SK-N-SH (cell line): Measurements from ENCODE around the gene CCT4. TPM values are rescaled to one million over a fixed set of nuclear protein-coding genes. Genes with fewer than 3 reads are reported as not detected.
A peak's percentile ranks its signal among the peaks of the same experiment; 100 is the strongest.

Experiments
- CTCF ChIA-PET: fragments of 300-600, 350-600 bp; formaldehyde crosslinking; extraction: SDS; loops from one replicate; lab custom pipeline; 2021; lab: Yijun Ruan, JAX
- POLR2A ChIA-PET: fragments of 350-600 bp; sonication (Branson Sonifier 250); formaldehyde crosslinking; extraction: SDS; loops from one replicate; lab custom pipeline; 2020; ENCODE audit warnings: antibody characterized with exemption, inconsistent platforms; lab: Yijun Ruan, JAX
- DNase-seq: peaks from one replicate; pipeline ENCODE4 v3.0.0; 2012
- H2AFZ ChIP-seq: fragments of 200-600 bp; sonication (generic); 2 replicates; pipeline ENCODE4 v1.8.1; 2016; ENCODE audit warnings: antibody characterized with exemption, mild to moderate bottlenecking, low read depth
- H3F3A ChIP-seq: fragments of 200-600 bp; sonication (generic); replicated peaks from 2 replicates; pipeline ENCODE3; 2016; ENCODE audit warnings: antibody characterized with exemption, mild to moderate bottlenecking; ENCODE audit not compliant: insufficient read depth
- H3K27ac ChIP-seq, 2 experiments: fragments of 200-500 bp in 1 of 2; fragments of 200-600 bp in 1 of 2; sonication (Bioruptor generic) in 1 of 2; sonication (generic), shearing (Covaris generic) in 1 of 2; 2 replicates each; pipeline versions ENCODE4 v1.5.1 to v1.6.1; 2014 to 2016; ENCODE audit warnings: low read depth in 2 of 2, inconsistent platforms in 1 of 2, low read length in 1 of 2, mild to moderate bottlenecking in 1 of 2, mixed read lengths in 1 of 2
- H3K27me3 ChIP-seq: fragments of 200-600 bp; sonication (generic), shearing (Covaris generic); 2 replicates; pipeline ENCODE4 v1.6.1; 2016; ENCODE audit warnings: mixed run types; ENCODE audit not compliant: insufficient read depth
- H3K36me3 ChIP-seq, 2 experiments: fragments of 200-500 bp in 1 of 2; fragments of 200-600 bp in 1 of 2; sonication (Bioruptor generic) in 1 of 2; sonication (generic) in 1 of 2; replicated peaks in 1 of 2; 2 replicates each; pipeline versions ENCODE3 to v1.5.1; 2014 to 2016; ENCODE audit warnings: low read length in 1 of 2, mild to moderate bottlenecking in 1 of 2; ENCODE audit not compliant: insufficient read depth in 2 of 2, control insufficient read depth in 1 of 2
- H3K4me1 ChIP-seq, 2 experiments: fragments of 200-500 bp in 1 of 2; fragments of 200-600 bp in 1 of 2; sonication (Bioruptor generic) in 1 of 2; sonication (generic), shearing (Covaris generic) in 1 of 2; 2 replicates each; pipeline versions ENCODE4 v1.5.1 to v1.6.1; 2014 to 2016; ENCODE audit warnings: low read depth in 1 of 2, low read length in 1 of 2, mixed run types in 1 of 2; ENCODE audit not compliant: insufficient read depth in 2 of 2, control insufficient read depth in 1 of 2
- H3K4me2 ChIP-seq: fragments of 200-600 bp; sonication (generic), shearing (Covaris generic); 2 replicates; pipeline ENCODE4 v1.6.1; 2017; ENCODE audit warnings: mixed run types
- H3K4me3 ChIP-seq, 2 experiments: fragments of 200-500 bp in 1 of 2; fragments of 200-600 bp in 1 of 2; sonication (Bioruptor generic) in 1 of 2; sonication (generic), shearing (Covaris generic) in 1 of 2; 2 replicates each; pipeline versions ENCODE4 v1.5.1 to v1.8.1; 2014 to 2016; ENCODE audit warnings: low read depth in 2 of 2, inconsistent platforms in 1 of 2, low read length in 1 of 2, mild to moderate bottlenecking in 1 of 2, mixed read lengths in 1 of 2, moderate library complexity in 1 of 2
- H3K79me2 ChIP-seq: fragments of 200-600 bp; sonication (generic); 2 replicates; pipeline ENCODE4 v1.8.1; 2017; ENCODE audit warnings: mild to moderate bottlenecking; ENCODE audit not compliant: insufficient read depth
- H3K9ac ChIP-seq: fragments of 200-600 bp; sonication (generic); 2 replicates; pipeline ENCODE4 v1.6.1; 2017; ENCODE audit warnings: mixed run types
- H3K9me2 ChIP-seq: fragments of 200-600 bp; sonication (generic); 2 replicates; pipeline ENCODE4 v1.6.1; 2017; ENCODE audit warnings: mixed run types
- H3K9me3 ChIP-seq: fragments of 200-600 bp; sonication (generic); 2 replicates; pipeline ENCODE4 v1.6.1; 2017; ENCODE audit warnings: mixed run types, mild to moderate bottlenecking, moderate library complexity
- H4K20me1 ChIP-seq: fragments of 200-600 bp; sonication (generic); 2 replicates; pipeline ENCODE4 v1.6.1; 2017; ENCODE audit warnings: mild to moderate bottlenecking, mixed run types; ENCODE audit not compliant: insufficient read depth
- CTCF ChIP-seq: fragments of 200-600 bp; sonication (generic); IDR thresholded peaks from 2 replicates; pipeline ENCODE4 v1.6.1; 2017; ENCODE audit warnings: antibody characterized with exemption, mild to moderate bottlenecking, moderate library complexity
- ELF1 ChIP-seq: IDR thresholded peaks from 2 replicates; pipeline ENCODE4 v1.4.0; 2012
- EP300 ChIP-seq, 2 experiments: IDR thresholded peaks; 2 replicates each; pipeline versions ENCODE4 v1.4.0 to v1.6.1; 2012; ENCODE audit warnings: borderline replicate concordance in 1 of 2, low read depth in 1 of 2, low read length in 1 of 2
- EZH2phosphoT487 ChIP-seq: fragments of 200-600 bp; sonication (generic); IDR thresholded peaks from 2 replicates; pipeline ENCODE4 v1.6.1; 2017; ENCODE audit warnings: low read depth, mixed run types, mild to moderate bottlenecking, antibody characterized with exemption, moderate library complexity, borderline replicate concordance
- FOXJ3 ChIP-seq: sonication (generic); formaldehyde crosslinking; IDR thresholded peaks from 2 replicates; pipeline ENCODE4 v1.5.1; 2020; ENCODE audit warnings: mild to moderate bottlenecking, missing genetic modification reagents
- FOXM1 ChIP-seq: IDR thresholded peaks from 2 replicates; pipeline ENCODE4 v1.4.0; 2012; ENCODE audit warnings: low read depth, mild to moderate bottlenecking
- GABPA ChIP-seq: IDR thresholded peaks from 2 replicates; pipeline ENCODE4 v1.4.0; 2012; ENCODE audit warnings: low read depth, mild to moderate bottlenecking
- GATA2 ChIP-seq: sonication (generic); formaldehyde crosslinking; IDR thresholded peaks from 2 replicates; pipeline ENCODE4 v1.5.0; 2020; ENCODE audit warnings: mild to moderate bottlenecking, missing genetic modification reagents
- IRF3 ChIP-seq: fragments of 150-350 bp; IDR thresholded peaks from 2 replicates; pipeline ENCODE4 v1.6.1; 2016; ENCODE audit warnings: mild to moderate bottlenecking, low read depth, low read length
- MAX ChIP-seq: IDR thresholded peaks from 2 replicates; pipeline ENCODE4 v1.4.0; 2012; ENCODE audit warnings: low read depth
- MEF2A ChIP-seq: IDR thresholded peaks from 2 replicates; pipeline ENCODE4 v1.4.0; 2012; ENCODE audit warnings: low read depth, borderline replicate concordance
- MXI1 ChIP-seq: IDR thresholded peaks from 2 replicates; pipeline ENCODE4 v1.6.1; 2012; ENCODE audit warnings: mild to moderate bottlenecking, low read depth, low read length, improper control_type of control experiment
- RAD21 ChIP-seq: IDR thresholded peaks from 2 replicates; pipeline ENCODE4 v1.6.1; 2012; ENCODE audit warnings: mild to moderate bottlenecking, low read length
- RCOR1 ChIP-seq: fragments of 150-350 bp; IDR thresholded peaks from 2 replicates; pipeline ENCODE4 v1.6.1; 2017; ENCODE audit warnings: antibody characterized with exemption, low read length
- SMC3 ChIP-seq: IDR thresholded peaks from 2 replicates; pipeline ENCODE4 v1.6.1; 2012; ENCODE audit warnings: low read depth, low read length, improper control_type of control experiment
- TAF1 ChIP-seq: IDR thresholded peaks from 2 replicates; pipeline ENCODE4 v1.6.1; 2012; ENCODE audit warnings: low read depth, mild to moderate bottlenecking, low read length, moderate library complexity, borderline replicate concordance
- TEAD4 ChIP-seq: IDR thresholded peaks from 2 replicates; pipeline ENCODE4 v1.4.0; 2012; ENCODE audit warnings: mild to moderate bottlenecking, borderline replicate concordance; ENCODE audit not compliant: insufficient read depth
- USF2 ChIP-seq: fragments of 150-350 bp; IDR thresholded peaks from 2 replicates; pipeline ENCODE4 v1.6.1; 2017; ENCODE audit warnings: antibody characterized with exemption, low read length, low read depth, borderline replicate concordance
- ZBTB33 ChIP-seq: IDR thresholded peaks from 2 replicates; pipeline ENCODE4 v1.4.0; 2012; ENCODE audit warnings: low read depth, borderline replicate concordance
- WGBS: methylation state at CpG from one replicate; pipeline ENCODE4 v1.1.6; 2017; ENCODE audit warnings: low lambda C conversion rate; 5-methylcytosine and 5-hydroxymethylcytosine counted together
- polyA plus RNA-seq, 3 experiments: library from polyadenylated mRNA; depleted of rRNA; stranded (reverse); fragments of >200 nt; gene quantifications; 2 replicates each; pipeline ENCODE4 v1.2.3, GENCODE V29; 2012

Gene CCT4
- polyA plus RNA-seq, 1 of the 3 experiments (the other 2 are of a cell fraction) = 75.0 TPM

GRCh38 chr2:61885896-61886603 lies 2.4 kb downstream of the CCT4 start:
- H3F3A ChIP-seq = peaks cover 19% of the 10 kb centered on the region
- peaks cover 73% of the 10 kb centered on the region for H3K79me2 ChIP-seq
- no peaks in the 10 kb centered on the region for H3K27me3 ChIP-seq
- TF ChIP-seq GABPA (no peak), RAD21 (no peak), TEAD4 (no peak), GATA2 (CRISPR knock-in tag) (no peak), EP300 (IDR thresholded peaks at IDR 0.05; ENCODE audit: borderline replicate concordance in 1 of 2, low read depth in 1 of 2, low read length in 1 of 2) (no peak), MEF2A (no peak), EZH2phosphoT487 (no peak), ELF1 (no peak), FOXJ3 (CRISPR knock-in tag) (no peak), RCOR1 (no peak)
- peak overlapping the region; percentile 82 for H3K4me2 ChIP-seq
- peak overlapping the region in 1 of 2 experiments; percentile 98; a peak in 2 of 4 replicates for H3K4me3 ChIP-seq
- no peak overlapping the region for H3K27ac ChIP-seq
- CTCF ChIA-PET = no interaction called here
- no peak for DNase-seq
- WGBS = 91% methylated on average over 18 of the region's 18 CpGs
- H2AFZ ChIP-seq = no peak overlapping the region
- H3K9ac ChIP-seq = no peak overlapping the region
- H3K9me2 ChIP-seq = no peaks in the 10 kb centered on the region
- peaks cover 4 to 5% of the 10 kb centered on the region in 2 experiments; a peak in 1 of 4 replicates for H3K4me1 ChIP-seq
- POLR2A ChIA-PET = interaction anchor here (1.8 kb wide), 1 partner anchor 33 kb away, joined by 5 read pairs; the partner anchor contains the start of gene FAM161A
- peaks cover 39% of the 10 kb centered on the region for H4K20me1 ChIP-seq
- H3K36me3 ChIP-seq = peaks cover 30 to 55% of the 10 kb centered on the region in 2 experiments
- H3K9me3 ChIP-seq = no peaks in the 10 kb centered on the region

- Histone ChIP-seq H4K20me1 (peaks cover 39% of the 10 kb centered on the region), H3K27ac (no peak overlapping the region), H3K9ac (no peak overlapping the region), H2AFZ (no peak overlapping the region), H3K9me3 (no peaks in the 10 kb centered on the region), H3K36me3 (peaks cover 53 to 87% of the 10 kb centered on the region in 2 experiments), H3K4me2 (no peak overlapping the region), H3K4me3 (no peak overlapping the region), H3K27me3 (no peaks in the 10 kb centered on the region), H3K9me2 (no peaks in the 10 kb centered on the region), H3K4me1 (peaks cover 4 to 5% of the 10 kb centered on the region in 2 experiments; a peak in 1 of 4 replicates), H3F3A (peaks cover 28% of the 10 kb centered on the region), H3K79me2 (peaks cover 85% of the 10 kb centered on the region)
- CTCF ChIA-PET = interaction anchor here (1.2 kb wide), 1 partner anchor 15 kb away, joined by 3 read pairs; no protein-coding TSS in a partner anchor
- POLR2A ChIA-PET = no interaction called here
- 97% methylated on average over 5 of the region's 5 CpGs for WGBS
- DNase-seq = no peak
- no peak for TF ChIP-seq ZBTB33
- TF ChIP-seq ELF1 = no peak
- no peak for TF ChIP-seq TAF1
- TF ChIP-seq IRF3 = no peak
- TF ChIP-seq RCOR1 = no peak
- no peak for TF ChIP-seq SMC3
- no peak for TF ChIP-seq MAX
- no peak for TF ChIP-seq EZH2phosphoT487
- TF ChIP-seq EP300 (IDR thresholded peaks at IDR 0.05; ENCODE audit: borderline replicate concordance in 1 of 2, low read depth in 1 of 2, low read length in 1 of 2) = no peak
- TF ChIP-seq USF2 = no peak
- TF ChIP-seq GABPA = no peak
- no peak for TF ChIP-seq FOXM1
- no peak for TF ChIP-seq CTCF
- TF ChIP-seq MXI1 = no peak
- no peak for TF ChIP-seq TEAD4
Measured at GRCh38 chr2:61882850-61883249, 5.6 kb downstream of the CCT4 start.
